Measurements from ENCODE around the gene AKT3. TPM values are rescaled to one million over a fixed set of nuclear protein-coding genes. Genes with fewer than 3 reads are reported as not detected.

The AKT3 gene
- total RNA-seq, 4 donors from 2014 or later, result 51.7 to 84.1 (median 71.1) TPM

DNA sequence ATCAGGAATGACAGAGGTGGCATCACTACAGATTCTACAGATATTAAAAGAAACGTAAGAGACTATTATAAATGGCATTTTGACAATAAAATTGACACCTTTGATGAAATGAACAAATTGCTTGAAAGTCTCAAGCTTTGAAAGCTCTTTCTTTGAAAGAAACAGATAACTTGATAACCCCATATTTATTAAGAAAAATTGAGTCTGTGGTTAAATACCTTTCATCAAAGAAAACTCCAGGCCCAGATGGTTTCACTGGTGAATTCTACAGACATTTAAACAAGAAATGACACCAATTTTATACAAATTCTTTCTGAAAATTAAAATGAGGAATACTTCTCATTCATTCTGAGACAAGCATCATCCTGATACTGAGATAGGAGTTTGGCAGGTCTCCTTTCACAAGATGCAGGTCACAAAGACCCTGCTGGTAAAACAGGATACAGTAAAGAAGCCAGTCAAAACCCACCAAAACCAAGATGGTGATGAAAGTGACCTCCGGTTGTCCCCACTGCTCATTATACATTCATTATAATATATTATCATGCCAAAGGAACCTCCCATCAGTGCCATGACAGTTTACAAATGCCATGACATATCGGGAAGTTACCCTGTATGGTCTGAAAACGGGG lies 210.9 kb downstream of the AKT3 start:
- no peak overlapping the region for H3K4me3 ChIP-seq (replicated peaks in 1 of 3)
- H3K27me3 ChIP-seq, result no peaks in the 10 kb centered on the region
- intact Hi-C loops (cut with DNase I), result no loop called here
- no peak for DNase-seq
- 96 to 98% methylated on average over 4 of the region's 4 CpGs for WGBS, 2 donors
- TF ChIP-seq, protein P1, sequence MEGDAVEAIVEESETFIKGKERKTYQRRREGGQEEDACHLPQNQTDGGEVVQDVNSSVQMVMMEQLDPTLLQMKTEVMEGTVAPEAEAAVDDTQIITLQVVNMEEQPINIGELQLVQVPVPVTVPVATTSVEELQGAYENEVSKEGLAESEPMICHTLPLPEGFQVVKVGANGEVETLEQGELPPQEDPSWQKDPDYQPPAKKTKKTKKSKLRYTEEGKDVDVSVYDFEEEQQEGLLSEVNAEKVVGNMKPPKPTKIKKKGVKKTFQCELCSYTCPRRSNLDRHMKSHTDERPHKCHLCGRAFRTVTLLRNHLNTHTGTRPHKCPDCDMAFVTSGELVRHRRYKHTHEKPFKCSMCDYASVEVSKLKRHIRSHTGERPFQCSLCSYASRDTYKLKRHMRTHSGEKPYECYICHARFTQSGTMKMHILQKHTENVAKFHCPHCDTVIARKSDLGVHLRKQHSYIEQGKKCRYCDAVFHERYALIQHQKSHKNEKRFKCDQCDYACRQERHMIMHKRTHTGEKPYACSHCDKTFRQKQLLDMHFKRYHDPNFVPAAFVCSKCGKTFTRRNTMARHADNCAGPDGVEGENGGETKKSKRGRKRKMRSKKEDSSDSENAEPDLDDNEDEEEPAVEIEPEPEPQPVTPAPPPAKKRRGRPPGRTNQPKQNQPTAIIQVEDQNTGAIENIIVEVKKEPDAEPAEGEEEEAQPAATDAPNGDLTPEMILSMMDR (IDR thresholded peaks at IDR 0.05), result no peak
- no peak for TF ChIP-seq POLR2A (IDR thresholded peaks at IDR 0.05)
- H3K27ac ChIP-seq, result no peak overlapping the region
- no peaks in the 10 kb centered on the region for H3K36me3 ChIP-seq
- no peaks in the 10 kb centered on the region for H3K9me3 ChIP-seq
- H3K4me1 ChIP-seq, result no peaks in the 10 kb centered on the region

DNA sequence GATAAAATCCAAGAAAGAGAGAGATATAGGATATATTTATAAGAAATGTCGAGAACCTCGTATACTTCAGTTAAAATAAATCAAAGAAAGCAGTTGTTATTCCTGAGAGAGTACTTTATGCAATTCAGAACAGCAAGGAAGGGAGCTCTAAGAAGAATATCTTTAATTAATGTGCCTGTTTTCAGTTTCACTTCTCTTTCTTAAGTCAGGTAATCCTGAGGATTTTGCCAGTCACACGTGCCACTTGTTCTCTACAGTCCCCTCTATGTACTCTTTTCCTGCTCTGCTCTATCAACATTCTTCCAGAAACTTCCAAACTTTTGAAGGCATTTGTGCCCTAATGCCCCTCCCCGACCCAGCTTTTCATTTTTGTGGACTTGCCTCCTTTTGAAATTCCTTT lies 211.9 kb downstream of the AKT3 start:
- intact Hi-C loops (cut with DNase I), result no loop called here
- WGBS, 2 donors, result 85 to 87% methylated on average over 4 of the region's 4 CpGs
- no peak for DNase-seq
- no peaks in the 10 kb centered on the region for H3K36me3 ChIP-seq
- TF ChIP-seq POLR2A (IDR thresholded peaks at IDR 0.05), result no peak
- TF ChIP-seq, protein P1 (IDR thresholded peaks at IDR 0.05), result no peak
- no peaks in the 10 kb centered on the region for H3K27me3 ChIP-seq
- H3K4me3 ChIP-seq (replicated peaks in 1 of 3), result no peak overlapping the region
- no peak overlapping the region for H3K27ac ChIP-seq
- H3K4me1 ChIP-seq, result no peaks in the 10 kb centered on the region
- no peaks in the 10 kb centered on the region for H3K9me3 ChIP-seq

DNA sequence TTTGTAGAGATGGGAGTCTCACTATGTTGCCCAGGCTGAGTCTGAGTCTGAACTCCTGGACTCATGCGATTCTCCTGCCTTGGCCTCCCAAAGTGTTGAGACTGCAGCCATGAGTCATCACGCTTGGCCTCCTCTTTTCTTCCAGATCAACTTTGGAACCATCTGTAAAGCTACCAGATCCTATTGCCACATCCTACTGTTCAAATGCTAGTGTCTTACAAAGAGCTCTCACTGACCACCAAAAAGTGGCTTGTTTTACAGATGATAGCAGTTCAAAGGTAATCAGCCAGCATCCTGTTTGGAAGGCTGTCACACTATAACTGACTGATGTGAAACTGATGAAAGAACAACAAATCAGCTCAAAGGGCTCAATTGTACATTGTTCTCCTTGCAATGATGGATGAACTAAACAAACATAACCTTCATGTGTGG lies 221.6 kb downstream of the AKT3 start:
- no peak overlapping the region for H3K4me3 ChIP-seq (replicated peaks in 1 of 3)
- no peaks in the 10 kb centered on the region for H3K36me3 ChIP-seq
- H3K27me3 ChIP-seq, result no peaks in the 10 kb centered on the region
- no peak for TF ChIP-seq POLR2A (IDR thresholded peaks at IDR 0.05)
- TF ChIP-seq, protein P1 (IDR thresholded peaks at IDR 0.05), result no peak
- no peak overlapping the region for H3K27ac ChIP-seq
- DNase-seq, result no peak
- intact Hi-C loops (cut with DNase I), result no loop called here
- no peaks in the 10 kb centered on the region for H3K4me1 ChIP-seq
- no peaks in the 10 kb centered on the region for H3K9me3 ChIP-seq
- 97 to 100% methylated on average over 2 of the region's 2 CpGs for WGBS, 2 donors

DNA sequence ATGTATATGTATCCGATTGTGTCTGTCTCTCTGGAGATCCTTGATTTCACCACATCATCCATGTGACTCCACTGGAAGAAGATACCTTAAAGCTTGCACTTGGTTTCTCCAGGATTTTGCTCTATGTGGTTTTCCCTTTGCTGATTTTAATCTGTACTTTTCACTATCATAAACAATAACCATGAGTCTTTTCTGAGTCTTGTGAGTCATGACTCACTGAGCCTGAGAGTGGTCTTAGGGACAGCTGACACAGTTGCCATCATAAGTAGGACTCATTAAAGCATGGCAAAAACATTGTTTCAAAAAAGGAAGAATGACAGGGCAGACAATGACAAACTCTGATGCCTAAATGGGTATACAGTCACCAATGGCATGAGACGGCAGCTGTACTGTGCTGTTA lies 226.2 kb downstream of the AKT3 start:
- H3K4me3 ChIP-seq (replicated peaks in 1 of 3), result no peak overlapping the region
- H3K27ac ChIP-seq, result no peak overlapping the region
- DNase-seq, result no peak
- no peaks in the 10 kb centered on the region for H3K36me3 ChIP-seq
- intact Hi-C loops (cut with DNase I), result no loop called here
- no peaks in the 10 kb centered on the region for H3K4me1 ChIP-seq
- no peaks in the 10 kb centered on the region for H3K27me3 ChIP-seq
- TF ChIP-seq POLR2A (IDR thresholded peaks at IDR 0.05), result no peak
- TF ChIP-seq, protein P1 (IDR thresholded peaks at IDR 0.05), result no peak
- WGBS, 2 donors, result 93 to 98% methylated on average over 2 of the region's 2 CpGs
- no peaks in the 10 kb centered on the region for H3K9me3 ChIP-seq

DNA sequence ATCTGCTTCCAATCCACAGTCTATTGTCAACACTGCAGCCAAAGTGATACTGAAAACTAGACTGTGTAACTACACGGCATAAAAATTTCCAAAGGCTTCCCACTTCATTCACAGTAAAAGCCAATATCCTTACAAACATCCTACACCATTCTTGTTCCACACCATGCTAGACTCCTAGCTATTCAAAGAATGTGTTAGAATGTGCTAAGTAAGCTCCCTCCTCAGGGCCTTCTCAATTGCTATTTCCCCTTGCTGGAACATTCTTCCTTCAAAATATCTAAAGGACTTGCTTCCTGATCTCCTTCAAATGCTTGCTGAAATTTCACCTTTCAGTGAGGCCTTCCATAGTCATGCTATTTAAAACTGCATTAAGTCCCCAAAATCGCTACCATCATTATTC lies 228.1 kb downstream of the AKT3 start:
- no peak for DNase-seq
- WGBS, 2 donors, result 93 to 94% methylated on average over 2 of the region's 2 CpGs
- no peaks in the 10 kb centered on the region for H3K36me3 ChIP-seq
- H3K4me3 ChIP-seq (replicated peaks in 1 of 3), result no peak overlapping the region
- no peak overlapping the region for H3K27ac ChIP-seq
- no peaks in the 10 kb centered on the region for H3K4me1 ChIP-seq
- intact Hi-C loops (cut with DNase I), result no loop called here
- TF ChIP-seq, protein P1 (IDR thresholded peaks at IDR 0.05), result no peak
- TF ChIP-seq POLR2A (IDR thresholded peaks at IDR 0.05), result no peak
- H3K9me3 ChIP-seq, result no peaks in the 10 kb centered on the region
- no peaks in the 10 kb centered on the region for H3K27me3 ChIP-seq

Data from thyroid gland (tissue), 4 donors.